ENCODE results near the gene PELI2.

The PELI2 gene

DNA sequence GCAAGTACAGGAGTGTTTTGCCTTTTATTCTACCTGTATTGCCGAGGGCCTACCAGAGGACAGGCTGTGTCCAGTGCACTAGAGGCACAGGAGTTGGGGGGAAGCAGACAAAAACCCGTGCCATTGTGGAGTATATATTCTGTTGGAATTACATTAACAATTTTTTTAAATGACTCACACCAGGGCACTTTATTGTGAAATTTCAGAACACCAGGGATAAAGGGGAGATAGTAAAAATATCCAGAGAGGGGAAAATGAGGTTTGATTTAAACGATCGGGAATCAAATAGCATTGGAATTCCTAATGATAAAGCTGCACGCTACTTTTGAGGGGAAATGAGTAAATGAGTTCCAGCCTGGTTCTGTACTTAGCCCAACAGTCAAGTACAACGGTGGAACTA is 123.2 kb downstream of the PELI2 start:
- no peaks in the 10 kb centered on the region for H3K9me2 ChIP-seq (replicated peaks; ENCODE audit: insufficient read depth, low read length)
- H4K20me1 ChIP-seq (ENCODE audit: insufficient read depth, low read length) = no peaks in the 10 kb centered on the region
- no peaks in the 10 kb centered on the region for H3F3A ChIP-seq (ENCODE audit: insufficient read depth, low read length)
- no peaks in the 10 kb centered on the region for H3K27me3 ChIP-seq (replicated peaks; ENCODE audit: insufficient read depth, low read length)
- H3K9me3 ChIP-seq (replicated peaks; ENCODE audit: insufficient read depth, low read length) = no peaks in the 10 kb centered on the region
- DNase-seq = no peak
- H2AFZ ChIP-seq (ENCODE audit: low read length) = no peak overlapping the region
- H3K4me2 ChIP-seq (ENCODE audit: low read depth, low read length) = no peak overlapping the region
- H3K4me1 ChIP-seq (ENCODE audit: low read length) = no peaks in the 10 kb centered on the region
- TF ChIP-seq, protein P1, sequence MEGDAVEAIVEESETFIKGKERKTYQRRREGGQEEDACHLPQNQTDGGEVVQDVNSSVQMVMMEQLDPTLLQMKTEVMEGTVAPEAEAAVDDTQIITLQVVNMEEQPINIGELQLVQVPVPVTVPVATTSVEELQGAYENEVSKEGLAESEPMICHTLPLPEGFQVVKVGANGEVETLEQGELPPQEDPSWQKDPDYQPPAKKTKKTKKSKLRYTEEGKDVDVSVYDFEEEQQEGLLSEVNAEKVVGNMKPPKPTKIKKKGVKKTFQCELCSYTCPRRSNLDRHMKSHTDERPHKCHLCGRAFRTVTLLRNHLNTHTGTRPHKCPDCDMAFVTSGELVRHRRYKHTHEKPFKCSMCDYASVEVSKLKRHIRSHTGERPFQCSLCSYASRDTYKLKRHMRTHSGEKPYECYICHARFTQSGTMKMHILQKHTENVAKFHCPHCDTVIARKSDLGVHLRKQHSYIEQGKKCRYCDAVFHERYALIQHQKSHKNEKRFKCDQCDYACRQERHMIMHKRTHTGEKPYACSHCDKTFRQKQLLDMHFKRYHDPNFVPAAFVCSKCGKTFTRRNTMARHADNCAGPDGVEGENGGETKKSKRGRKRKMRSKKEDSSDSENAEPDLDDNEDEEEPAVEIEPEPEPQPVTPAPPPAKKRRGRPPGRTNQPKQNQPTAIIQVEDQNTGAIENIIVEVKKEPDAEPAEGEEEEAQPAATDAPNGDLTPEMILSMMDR (IDR thresholded peaks at IDR 0.05; ENCODE audit: low read length) = no peak
- TF ChIP-seq EZH2 (optimal IDR thresholded peaks at IDR 0.05; ENCODE audit: low read depth, low read length) = no peak
- H3K36me3 ChIP-seq (replicated peaks; ENCODE audit: insufficient read depth, low read length) = no peaks in the 10 kb centered on the region
- no peak overlapping the region for H3K9ac ChIP-seq (ENCODE audit: low read length)
- no peak overlapping the region for H3K27ac ChIP-seq (ENCODE audit: low read length)
- H3K79me2 ChIP-seq (ENCODE audit: low read length) = no peaks in the 10 kb centered on the region
- no peak overlapping the region for H3K4me3 ChIP-seq (ENCODE audit: low read length)

DNA sequence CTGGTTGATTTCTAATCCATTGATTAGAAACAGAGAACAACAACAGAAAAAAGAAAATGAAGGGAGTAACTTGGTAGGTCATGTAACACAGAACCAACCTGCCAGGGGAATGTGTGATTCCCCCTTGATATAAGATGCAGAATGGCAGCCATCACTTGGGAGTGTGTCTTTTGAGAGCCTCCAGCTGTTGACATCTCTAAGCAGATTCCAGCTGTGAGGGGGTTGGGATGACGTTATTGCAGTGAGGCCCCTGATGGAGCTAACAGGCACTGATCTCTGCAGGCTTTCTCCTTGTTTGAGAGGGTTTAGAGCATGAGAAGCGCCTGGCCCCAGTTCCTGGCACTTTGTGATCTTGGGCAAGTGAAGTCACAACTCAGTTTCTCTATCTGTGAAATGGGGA is 124.9 kb downstream of the PELI2 start:
- Histone ChIP-seq H3K79me2 (ENCODE audit: low read length) (no peaks in the 10 kb centered on the region), H3F3A (ENCODE audit: insufficient read depth, low read length) (no peaks in the 10 kb centered on the region), H3K9ac (ENCODE audit: low read length) (no peak overlapping the region), H3K9me2 (replicated peaks; ENCODE audit: insufficient read depth, low read length) (no peaks in the 10 kb centered on the region), H2AFZ (ENCODE audit: low read length) (no peak overlapping the region), H4K20me1 (ENCODE audit: insufficient read depth, low read length) (no peaks in the 10 kb centered on the region), H3K4me3 (ENCODE audit: low read length) (no peak overlapping the region), H3K9me3 (replicated peaks; ENCODE audit: insufficient read depth, low read length) (no peaks in the 10 kb centered on the region), H3K4me2 (ENCODE audit: low read depth, low read length) (no peak overlapping the region), H3K27me3 (replicated peaks; ENCODE audit: insufficient read depth, low read length) (no peaks in the 10 kb centered on the region), H3K4me1 (ENCODE audit: low read length) (no peaks in the 10 kb centered on the region), H3K27ac (ENCODE audit: low read length) (no peak overlapping the region), H3K36me3 (replicated peaks; ENCODE audit: insufficient read depth, low read length) (no peaks in the 10 kb centered on the region)
- no peak for TF ChIP-seq EZH2 (optimal IDR thresholded peaks at IDR 0.05; ENCODE audit: low read depth, low read length)
- TF ChIP-seq, protein P1 (IDR thresholded peaks at IDR 0.05; ENCODE audit: low read length) = no peak
- TF ChIP-seq EZH2phosphoT487 (IDR thresholded peaks at IDR 0.05; ENCODE audit: low read length) = no peak
- no peak for DNase-seq

GRCh38 chr14:56244138-56244789 is 126.1 kb downstream of the PELI2 start:
- Histone ChIP-seq H3K9me2 (replicated peaks; ENCODE audit: insufficient read depth, low read length) (no peaks in the 10 kb centered on the region), H3K27ac (ENCODE audit: low read length) (no peak overlapping the region), H3K4me1 (ENCODE audit: low read length) (no peaks in the 10 kb centered on the region), H3K4me2 (ENCODE audit: low read depth, low read length) (no peak overlapping the region), H3F3A (ENCODE audit: insufficient read depth, low read length) (no peaks in the 10 kb centered on the region), H3K36me3 (replicated peaks; ENCODE audit: insufficient read depth, low read length) (no peaks in the 10 kb centered on the region), H4K20me1 (ENCODE audit: insufficient read depth, low read length) (no peaks in the 10 kb centered on the region), H3K9me3 (replicated peaks; ENCODE audit: insufficient read depth, low read length) (no peaks in the 10 kb centered on the region), H2AFZ (ENCODE audit: low read length) (no peak overlapping the region), H3K79me2 (ENCODE audit: low read length) (no peaks in the 10 kb centered on the region), H3K27me3 (replicated peaks; ENCODE audit: insufficient read depth, low read length) (no peaks in the 10 kb centered on the region), H3K4me3 (ENCODE audit: low read length) (no peak overlapping the region), H3K9ac (ENCODE audit: low read length) (no peak overlapping the region)
- TF ChIP-seq, protein P1 (IDR thresholded peaks at IDR 0.05; ENCODE audit: low read length) = no peak
- TF ChIP-seq EZH2 (optimal IDR thresholded peaks at IDR 0.05; ENCODE audit: low read depth, low read length) (no peak), EZH2phosphoT487 (IDR thresholded peaks at IDR 0.05; ENCODE audit: low read length) (no peak)
- no peak for DNase-seq
